Ascending aorta (tissue), 2 donors: ENCODE data around the gene VENTX. TPM values are rescaled to one million over a fixed set of nuclear protein-coding genes. Genes with fewer than 3 reads are reported as not detected.

Experiments used
- DNase-seq, 2 donors: peaks; one replicate each; pipeline ENCODE4 v3.0.0-alpha.2; 2019; ENCODE audit warnings: low spot score in 2 of 2
- H3K27ac ChIP-seq, 2 donors: fragments of 200-600 bp; sonication (generic); one replicate each; pipeline ENCODE4 v1.5.1; 2016 to 2017; ENCODE audit warnings: mild to moderate bottlenecking in 1 of 2
- H3K27me3 ChIP-seq: fragments of 200-600 bp; sonication (generic); one replicate; pipeline ENCODE4 v1.5.1; 2017
- H3K36me3 ChIP-seq, 2 donors: fragments of 200-600 bp; sonication (generic); one replicate each; pipeline ENCODE4 v1.5.1; 2016
- H3K4me1 ChIP-seq, 2 donors: fragments of 200-600 bp; sonication (generic); one replicate each; pipeline ENCODE4 v1.5.1; 2016 to 2017; ENCODE audit warnings: mild to moderate bottlenecking in 1 of 2
- H3K4me3 ChIP-seq, 2 donors: fragments of 200-600 bp; sonication (generic); one replicate each; pipeline ENCODE4 v1.5.1; 2016 to 2017; ENCODE audit warnings: mild to moderate bottlenecking in 1 of 2
- H3K9me3 ChIP-seq, 2 donors: fragments of 200-600 bp; sonication (generic); one replicate each; pipeline ENCODE4 v1.5.1; 2016
- intact Hi-C: fragments of 100-400 bp; cut with DNase I; formaldehyde crosslinking; loops from one replicate; pipeline ENCODE4 v1.15.1; 2023
- total RNA-seq: library from RNA; depleted of rRNA; stranded (reverse); fragments of >200 nt; gene quantifications from one replicate; pipeline ENCODE4 v1.1.0, GENCODE V29; 2016
- TF ChIP-seq, protein P1 (sequence below), 3 experiments: fragments of 200-600 bp in 2 of 3; fragments of 450-650 bp in 1 of 3; sonication (generic) in 2 of 3; IDR thresholded peaks; one replicate each; pipeline ENCODE4 v1.5.1; 2016 to 2019; ENCODE audit warnings: antibody characterized with exemption in 3 of 3, mild to moderate bottlenecking in 1 of 3, moderate library complexity in 1 of 3

Gene VENTX
- total RNA-seq, 1 donor from 2014 or later: 1.5 TPM

GRCh38 chr10:133207627-133208026 is 30.0 kb upstream of the VENTX start:
- no peaks in the 10 kb centered on the region for H3K9me3 ChIP-seq
- intact Hi-C loops: no loop called here
- no peaks in the 10 kb centered on the region for H3K27me3 ChIP-seq
- no peak overlapping the region for H3K27ac ChIP-seq
- TF ChIP-seq, protein P1, sequence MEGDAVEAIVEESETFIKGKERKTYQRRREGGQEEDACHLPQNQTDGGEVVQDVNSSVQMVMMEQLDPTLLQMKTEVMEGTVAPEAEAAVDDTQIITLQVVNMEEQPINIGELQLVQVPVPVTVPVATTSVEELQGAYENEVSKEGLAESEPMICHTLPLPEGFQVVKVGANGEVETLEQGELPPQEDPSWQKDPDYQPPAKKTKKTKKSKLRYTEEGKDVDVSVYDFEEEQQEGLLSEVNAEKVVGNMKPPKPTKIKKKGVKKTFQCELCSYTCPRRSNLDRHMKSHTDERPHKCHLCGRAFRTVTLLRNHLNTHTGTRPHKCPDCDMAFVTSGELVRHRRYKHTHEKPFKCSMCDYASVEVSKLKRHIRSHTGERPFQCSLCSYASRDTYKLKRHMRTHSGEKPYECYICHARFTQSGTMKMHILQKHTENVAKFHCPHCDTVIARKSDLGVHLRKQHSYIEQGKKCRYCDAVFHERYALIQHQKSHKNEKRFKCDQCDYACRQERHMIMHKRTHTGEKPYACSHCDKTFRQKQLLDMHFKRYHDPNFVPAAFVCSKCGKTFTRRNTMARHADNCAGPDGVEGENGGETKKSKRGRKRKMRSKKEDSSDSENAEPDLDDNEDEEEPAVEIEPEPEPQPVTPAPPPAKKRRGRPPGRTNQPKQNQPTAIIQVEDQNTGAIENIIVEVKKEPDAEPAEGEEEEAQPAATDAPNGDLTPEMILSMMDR (IDR thresholded peaks at IDR 0.05): no peak
- DNase-seq: no peak
- H3K4me1 ChIP-seq: no peaks in the 10 kb centered on the region
- no peak overlapping the region for H3K4me3 ChIP-seq
- H3K36me3 ChIP-seq: no peaks in the 10 kb centered on the region

DNA sequence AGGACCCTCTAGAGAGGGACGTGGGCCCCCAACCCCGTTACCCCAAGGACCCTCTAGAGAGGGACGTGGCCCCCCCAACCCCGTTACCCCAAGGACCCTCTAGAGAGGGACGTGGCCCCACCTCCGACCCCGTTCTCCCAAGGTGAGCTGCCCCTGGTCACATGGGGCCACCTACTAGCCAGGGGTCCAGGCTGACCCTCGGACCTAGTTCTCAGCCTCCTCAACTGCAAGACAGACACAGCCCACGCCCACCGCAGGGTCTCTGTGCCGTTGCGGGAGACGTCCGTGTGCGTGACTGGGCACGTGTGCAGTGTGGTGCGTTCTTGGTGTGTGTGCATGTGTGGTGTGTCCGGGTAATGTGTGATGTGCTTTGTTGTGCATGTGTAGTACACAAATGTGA is 29.2 kb upstream of the VENTX start:
- TF ChIP-seq, protein P1 (IDR thresholded peaks at IDR 0.05): no peak
- H3K27me3 ChIP-seq: no peaks in the 10 kb centered on the region
- no peak overlapping the region for H3K27ac ChIP-seq
- DNase-seq: no peak
- H3K4me1 ChIP-seq: no peaks in the 10 kb centered on the region
- intact Hi-C loops: no loop called here
- no peak overlapping the region for H3K4me3 ChIP-seq
- H3K9me3 ChIP-seq: no peaks in the 10 kb centered on the region
- no peaks in the 10 kb centered on the region for H3K36me3 ChIP-seq

DNA sequence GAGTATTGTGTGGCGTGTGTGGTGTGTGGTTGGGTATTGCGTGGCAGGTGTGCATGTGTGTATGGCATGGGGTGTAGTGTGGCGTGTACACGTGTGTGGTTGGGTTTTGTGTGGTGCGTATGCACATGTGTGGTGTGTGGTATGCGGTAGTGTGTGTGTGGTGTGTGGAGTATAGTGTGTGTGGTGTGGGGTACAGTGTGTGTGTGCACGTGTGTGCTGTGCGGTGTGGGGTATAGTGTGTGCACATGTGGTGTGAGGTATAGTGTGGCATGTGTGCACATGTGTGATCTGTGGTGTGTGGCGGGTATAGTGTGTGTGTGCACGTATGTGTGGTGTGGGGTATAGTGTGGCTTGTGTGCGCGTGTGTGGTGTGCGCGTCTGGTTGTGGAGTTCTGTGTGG is 28.5 kb upstream of the VENTX start:
- H3K9me3 ChIP-seq: no peaks in the 10 kb centered on the region
- no peaks in the 10 kb centered on the region for H3K27me3 ChIP-seq
- H3K36me3 ChIP-seq: no peaks in the 10 kb centered on the region
- H3K4me3 ChIP-seq: no peak overlapping the region
- H3K27ac ChIP-seq: no peak overlapping the region
- no peaks in the 10 kb centered on the region for H3K4me1 ChIP-seq
- no peak for DNase-seq
- intact Hi-C loops: no loop called here
- TF ChIP-seq, protein P1 (IDR thresholded peaks at IDR 0.05): no peak

- no peaks in the 10 kb centered on the region for H3K4me1 ChIP-seq
- intact Hi-C loops: no loop called here
- H3K4me3 ChIP-seq: no peak overlapping the region
- no peak for DNase-seq
- H3K36me3 ChIP-seq: no peaks in the 10 kb centered on the region
- no peaks in the 10 kb centered on the region for H3K9me3 ChIP-seq
- TF ChIP-seq, protein P1 (IDR thresholded peaks at IDR 0.05): no peak
- H3K27ac ChIP-seq: no peak overlapping the region
- H3K27me3 ChIP-seq: no peaks in the 10 kb centered on the region
These were observed 28.0 kb upstream of the VENTX start for GRCh38 chr10:133209641-133210040.

DNA sequence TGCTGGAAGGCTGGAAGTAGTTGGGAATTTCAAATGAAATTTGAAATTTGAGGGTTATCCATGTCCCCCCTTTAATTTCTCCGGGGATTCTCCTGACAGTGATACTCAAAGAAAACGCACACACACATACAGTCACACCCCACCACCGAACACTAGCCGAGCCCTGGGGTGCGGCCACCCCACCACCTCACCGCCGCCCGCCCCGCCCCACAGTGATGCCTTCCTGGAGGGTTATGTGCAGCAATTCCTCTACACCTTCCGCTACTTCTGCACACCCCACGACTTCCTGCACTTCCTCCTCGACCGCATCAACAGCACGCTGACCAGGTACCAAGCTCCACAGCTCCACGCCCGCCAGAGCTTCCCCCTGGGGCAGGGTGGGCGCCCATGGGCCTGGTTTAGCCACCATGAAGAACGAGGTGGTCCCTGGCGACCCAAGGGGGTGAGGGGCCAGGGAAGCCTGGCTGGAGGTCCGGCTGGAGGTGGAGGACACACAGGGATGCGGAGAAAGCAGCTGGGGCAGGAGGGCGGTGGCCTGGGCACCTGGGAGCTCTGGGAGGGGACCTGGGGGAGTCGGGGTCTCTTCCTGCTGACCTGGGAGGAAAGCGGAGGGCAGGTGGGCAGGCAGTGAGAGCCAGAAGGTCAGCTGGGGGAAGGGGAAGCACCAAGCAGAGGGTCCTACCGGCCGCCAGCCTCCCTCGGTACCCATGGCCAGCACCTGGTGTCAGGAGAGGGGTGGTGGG is 27.1 kb upstream of the VENTX start:
- TF ChIP-seq, protein P1 (IDR thresholded peaks at IDR 0.05): no peak
- Histone ChIP-seq H3K36me3 (no peaks in the 10 kb centered on the region), H3K27ac (no peak overlapping the region), H3K27me3 (no peaks in the 10 kb centered on the region), H3K4me1 (no peaks in the 10 kb centered on the region), H3K9me3 (no peaks in the 10 kb centered on the region), H3K4me3 (no peak overlapping the region)
- intact Hi-C loops: no loop called here
- DNase-seq: no peak
